H1 (cell line): ENCODE measurements around the gene SIPA1L3. TPM values are rescaled to one million over a fixed set of nuclear protein-coding genes. Genes with fewer than 3 reads are reported as not detected.
"Not testable (repeated sequence)": the region's sequence is repeated elsewhere in the genome, so short reads cannot be mapped to it uniquely, and the experiment has no call there.

Experiments used
- CTCF ChIA-PET: fragments of 300-600 bp; sonication (Branson Sonifier 250); formaldehyde crosslinking; loops from one replicate; lab custom pipeline; 2021; ENCODE audit not compliant: partially characterized antibody; lab: Charles Lee
- POLR2A ChIA-PET: fragments of 300-600 bp; sonication (Branson Sonifier 250); formaldehyde crosslinking; loops from one replicate; lab custom pipeline; 2021; ENCODE audit warnings: inconsistent platforms; ENCODE audit not compliant: partially characterized antibody; lab: Charles Lee
- DNase-seq, 2 experiments: peaks; one replicate each; pipeline versions ENCODE4 v3.0.0 to v3.0.0-alpha.2; 2010 to 2022; ENCODE audit warnings: low spot score in 2 of 2, low read depth in 1 of 2, mixed read lengths in 1 of 2
- FAIRE-seq: peaks from 2 replicates; lab custom pipeline; 2011; peaks lifted over from hg19 to GRCh38; lab: Jason Lieb, UNC
- H2AFZ ChIP-seq: 2 replicates; pipeline ENCODE4 v1.8.1; 2012; ENCODE audit warnings: low read length, inconsistent platforms
- H2AK5ac ChIP-seq: 2 replicates; pipeline ENCODE4 v1.6.1; 2013; ENCODE audit warnings: low read depth, low read length
- H2BK120ac ChIP-seq: replicated peaks from 2 replicates; pipeline ENCODE3; 2013; ENCODE audit warnings: low read depth, low read length, inconsistent platforms
- H2BK12ac ChIP-seq: 2 replicates; pipeline ENCODE4 v1.6.1; 2013; ENCODE audit warnings: low read depth, low read length
- H2BK15ac ChIP-seq: 2 replicates; pipeline ENCODE4 v1.6.1; 2013; ENCODE audit warnings: low read length
- H2BK20ac ChIP-seq: 2 replicates; pipeline ENCODE4 v1.6.1; 2013; ENCODE audit warnings: low read length
- H2BK5ac ChIP-seq: 2 replicates; pipeline ENCODE4 v1.6.1; 2013; ENCODE audit warnings: low read depth, low read length
- H3K14ac ChIP-seq: 2 replicates; pipeline ENCODE4 v1.6.1; 2013; ENCODE audit warnings: inconsistent platforms; ENCODE audit not compliant: insufficient read length
- H3K18ac ChIP-seq: 2 replicates; pipeline ENCODE4 v1.6.1; 2013; ENCODE audit warnings: low read length; ENCODE audit errors: extremely low read depth
- H3K23ac ChIP-seq: 2 replicates; pipeline ENCODE4 v1.6.1; 2013; ENCODE audit warnings: inconsistent platforms; ENCODE audit not compliant: insufficient read length
- H3K23me2 ChIP-seq: 2 replicates; pipeline ENCODE4 v1.6.1; 2013; ENCODE audit warnings: low read depth, low read length
- H3K27ac ChIP-seq: 2 replicates; pipeline ENCODE4 v1.6.1; 2011; ENCODE audit warnings: low read depth, low read length, inconsistent platforms
- H3K27me3 ChIP-seq, 4 experiments: replicated peaks in 1 of 4; 1 replicate in 1 of 4; 2 replicates in 3 of 4; pipeline versions ENCODE4 v1.6.1 to v1.8.1; 2011 to 2013; ENCODE audit warnings: low read length in 3 of 4, mild to moderate bottlenecking in 3 of 4, inconsistent platforms in 2 of 4, mixed read lengths in 2 of 4, moderate library complexity in 1 of 4; ENCODE audit not compliant: control insufficient read depth in 3 of 4, insufficient read depth in 3 of 4; ENCODE audit errors: extremely low read depth in 1 of 4
- H3K36me3 ChIP-seq, 4 experiments: 2 replicates each; pipeline versions ENCODE4 v1.6.1 to v1.8.1; 2011 to 2013; ENCODE audit warnings: mild to moderate bottlenecking in 4 of 4, low read length in 3 of 4, moderate library complexity in 2 of 4, control low read depth in 1 of 4, inconsistent platforms in 1 of 4; ENCODE audit not compliant: insufficient read depth in 4 of 4, control insufficient read depth in 2 of 4
- H3K4ac ChIP-seq: replicated peaks from 2 replicates; pipeline ENCODE3; 2013; ENCODE audit warnings: low read length, low read depth, mixed read lengths, inconsistent platforms; ENCODE audit not compliant: insufficient read length
- H3K4me1 ChIP-seq, 4 experiments: replicated peaks in 1 of 4; 1 replicate in 1 of 4; 2 replicates in 3 of 4; pipeline versions ENCODE4 v1.6.1 to v1.8.1; 2011 to 2013; ENCODE audit warnings: low read length in 3 of 4, inconsistent platforms in 2 of 4, mixed read lengths in 1 of 4; ENCODE audit not compliant: insufficient read depth in 4 of 4, control insufficient read depth in 3 of 4
- H3K4me2 ChIP-seq, 2 experiments: 2 replicates each; pipeline versions ENCODE4 v1.6.1 to v1.8.1; 2011 to 2013; ENCODE audit warnings: low read depth in 2 of 2, low read length in 2 of 2, control low read depth in 1 of 2, inconsistent platforms in 1 of 2, mild to moderate bottlenecking in 1 of 2; ENCODE audit not compliant: insufficient read depth in 1 of 2
- H3K4me3 ChIP-seq, 4 experiments: fragments of 200-600, 300-600 bp in 1 of 4; sonication (generic), shearing (Covaris generic), sonication (Bioruptor Twin) in 1 of 4; 2 replicates each; pipeline versions ENCODE4 v1.5.1 to v1.8.1; 2011 to 2016; ENCODE audit warnings: low read length in 4 of 4, low read depth in 3 of 4, control low read depth in 2 of 4, inconsistent platforms in 2 of 4, mild to moderate bottlenecking in 2 of 4, mixed read lengths in 1 of 4, moderate library complexity in 1 of 4; ENCODE audit not compliant: insufficient read depth in 2 of 4; ENCODE audit errors: extremely low read depth in 1 of 4
- H3K56ac ChIP-seq: replicated peaks from 2 replicates; pipeline ENCODE3; 2013; ENCODE audit warnings: low read depth, mild to moderate bottlenecking, mixed read lengths, low read length, inconsistent platforms; ENCODE audit not compliant: insufficient read length
- H3K79me1 ChIP-seq: 2 replicates; pipeline ENCODE4 v1.6.1; 2013; ENCODE audit warnings: low read depth, low read length, control low read depth
- H3K79me2 ChIP-seq, 2 experiments: 2 replicates each; pipeline versions ENCODE4 v1.6.1 to v1.8.1; 2012 to 2013; ENCODE audit warnings: low read length in 2 of 2, mild to moderate bottlenecking in 2 of 2, inconsistent platforms in 1 of 2; ENCODE audit not compliant: insufficient read depth in 2 of 2, control insufficient read depth in 1 of 2
- H3K9ac ChIP-seq, 4 experiments: replicated peaks in 1 of 4; 1 replicate in 1 of 4; 2 replicates in 3 of 4; pipeline versions ENCODE4 v1.6.1 to v1.8.1; 2011 to 2013; ENCODE audit warnings: low read depth in 3 of 4, low read length in 3 of 4, control low read depth in 2 of 4, mild to moderate bottlenecking in 2 of 4, moderate library complexity in 2 of 4, inconsistent platforms in 1 of 4; ENCODE audit errors: extremely low read depth in 1 of 4
- H3K9me3 ChIP-seq, 2 experiments: 2 replicates each; pipeline versions ENCODE4 v1.6.1 to v1.8.1; 2012 to 2013; ENCODE audit warnings: mild to moderate bottlenecking in 2 of 2, moderate library complexity in 2 of 2, control low read depth in 1 of 2, inconsistent platforms in 1 of 2, low read depth in 1 of 2, low read length in 1 of 2, mixed read lengths in 1 of 2; ENCODE audit not compliant: insufficient read depth in 2 of 2
- H4K20me1 ChIP-seq, 2 experiments: replicated peaks in 1 of 2; 2 replicates each; pipeline versions ENCODE3 to v1.8.1; 2011 to 2013; ENCODE audit warnings: inconsistent platforms in 2 of 2, low read length in 2 of 2, mild to moderate bottlenecking in 1 of 2; ENCODE audit not compliant: insufficient read depth in 2 of 2, control insufficient read depth in 1 of 2
- H4K5ac ChIP-seq: 2 replicates; pipeline ENCODE4 v1.6.1; 2013; ENCODE audit warnings: low read length, low read depth, mixed read lengths, inconsistent platforms; ENCODE audit not compliant: insufficient read length
- H4K8ac ChIP-seq: 2 replicates; pipeline ENCODE4 v1.8.0; 2013; ENCODE audit warnings: mild to moderate bottlenecking, moderate library complexity, low read length, inconsistent platforms; ENCODE audit not compliant: insufficient read depth; ENCODE audit errors: extremely low read depth
- H4K91ac ChIP-seq: replicated peaks from 2 replicates; pipeline ENCODE3; 2013; ENCODE audit warnings: low read length, mixed read lengths, inconsistent platforms; ENCODE audit not compliant: insufficient read length
- WGBS, 2 experiments: shearing (Covaris generic) in 1 of 2; methylation state at CpG; one replicate each; pipeline versions ENCODE4 v1.1.6 to v1.1.7; 2013 to 2015; ENCODE audit warnings: low lambda C conversion rate in 2 of 2, mixed read lengths in 2 of 2, inconsistent platforms in 1 of 2, low coverage in 1 of 2, missing lambda C conversion rate in 1 of 2; ENCODE audit not compliant: insufficient replicate concordance in 2 of 2, insufficient coverage in 1 of 2, insufficient read length in 1 of 2; ENCODE audit errors: extremely low coverage in 1 of 2, missing lambda C conversion rate in 1 of 2; 5-methylcytosine and 5-hydroxymethylcytosine counted together
- polyA plus RNA-seq, 7 experiments: library from polyadenylated mRNA; depleted of rRNA in 3 of 7; stranded (reverse) in 5 of 7; unstranded in 2 of 7; fragments of >200 nt in 5 of 7; fragments of 200-250 nt in 2 of 7; gene quantifications; 1 replicate in 5 of 7; 2 replicates in 1 of 7; 4 replicates in 1 of 7; pipeline versions ENCODE4 v1.2.1 to v1.2.3, GENCODE V29; 2011 to 2013; ENCODE audit warnings: missing spikeins in 2 of 7, mixed read lengths in 2 of 7
- total RNA-seq: library from RNA; stranded (reverse); fragmentation: NEBNext Ultra II Directional; extraction: Animal tissue kit (Norgen Biotek cat#: 25700); gene quantifications from 2 replicates; pipeline ENCODE4 v1.2.1, GENCODE V29; 2021

The SIPA1L3 gene
- total and polyA plus RNA-seq, 2 of the 8 experiments (the other 6 are each of a cell fraction or from before 2014, with no cell fraction given) = 15.0 to 54.9 TPM

GRCh38 chr19:37924573-37924972 lies 17.6 kb downstream of the SIPA1L3 start:
- not testable (repeated sequence) for H2BK12ac ChIP-seq, DNase-seq, H2BK15ac ChIP-seq, H3K18ac ChIP-seq, H2BK5ac ChIP-seq, H2AFZ ChIP-seq, H4K5ac ChIP-seq, H3K23me2 ChIP-seq, H3K27me3 ChIP-seq, FAIRE-seq, H4K91ac ChIP-seq, H3K9me3 ChIP-seq, H3K23ac ChIP-seq, H3K56ac ChIP-seq, H3K36me3 ChIP-seq, H3K4me3 ChIP-seq, H4K20me1 ChIP-seq, H3K4ac ChIP-seq, H3K4me2 ChIP-seq, H2BK20ac ChIP-seq, H2BK120ac ChIP-seq, H4K8ac ChIP-seq, H3K14ac ChIP-seq, H3K27ac ChIP-seq, H3K9ac ChIP-seq, H2AK5ac ChIP-seq
- ChIA-PET POLR2A (interaction anchor here (0.6 to 0.7 kb wide), 3 partner anchors 135 to 284 kb away, joined by 3 read pairs; no protein-coding TSS in a partner anchor), CTCF (interaction anchor here (0.7 to 2.1 kb wide), 4 partner anchors 17 to 860 kb away, joined by 3 to 10 read pairs (median 6); partner anchors contain the start of gene SIPA1L3)
- H3K79me1 ChIP-seq = peaks cover 17% of the 10 kb centered on the region
- peaks cover 0 to 61% of the 10 kb centered on the region in 2 experiments; a peak in 2 of 4 replicates for H3K79me2 ChIP-seq
- 91% methylated on average over 8 of the region's 8 CpGs; no CpG with 5 or more reads in 1 of the 2 experiments for WGBS, 2 experiments
- peaks cover 7 to 17% (median 12%) of the 10 kb centered on the region in 4 experiments for H3K4me1 ChIP-seq
